Cardiac muscle cell (in vitro differentiated cells and primary cell): Measurements from ENCODE around the gene ABHD8. TPM values are rescaled to one million over a fixed set of nuclear protein-coding genes. Genes with fewer than 3 reads are reported as not detected.

Experiments
- DNase-seq, 2 donors: peaks; one replicate each; pipeline versions ENCODE4 v3.0.0 to v3.0.0-alpha.2; 2010 to 2017; ENCODE audit warnings: low read depth in 1 of 2, low spot score in 1 of 2
- H3K27ac ChIP-seq: fragments of 200-600 bp; sonication (generic); 2 replicates; pipeline ENCODE4 v1.5.1; 2016
- H3K27me3 ChIP-seq: fragments of 200-600 bp; sonication (generic); 2 replicates; pipeline ENCODE4 v1.6.0; 2016; ENCODE audit warnings: control low read depth
- H3K36me3 ChIP-seq: fragments of 200-600 bp; sonication (generic); 2 replicates; pipeline ENCODE4 v1.5.1; 2016; ENCODE audit warnings: control low read depth
- H3K4me1 ChIP-seq: fragments of 200-600 bp; sonication (generic); 2 replicates; pipeline ENCODE4 v1.8.1; 2017; ENCODE audit warnings: low read depth, mild to moderate bottlenecking, mixed run types
- H3K4me3 ChIP-seq: fragments of 200-600 bp; sonication (generic); 2 replicates; pipeline ENCODE4 v1.5.1; 2016; ENCODE audit warnings: mild to moderate bottlenecking
- H3K9me3 ChIP-seq: fragments of 200-600 bp; sonication (generic); 2 replicates; pipeline ENCODE4 v1.5.1; 2017; ENCODE audit warnings: low read depth, mild to moderate bottlenecking, control low read depth
- CTCF ChIP-seq: IDR thresholded peaks from 2 replicates; pipeline ENCODE4 v1.5.1; 2012; ENCODE audit warnings: low read depth, mild to moderate bottlenecking, low read length
- polyA plus RNA-seq: library from polyadenylated mRNA; unstranded; fragments of >200 nt; fragmentation: Nextera tagmentation; extraction: Ambion mirVana; gene quantifications from 2 replicates; pipeline ENCODE4 v1.2.1, GENCODE V29; 2016
- total RNA-seq: library from RNA; depleted of rRNA; stranded (reverse); fragments of >200 nt; gene quantifications from 2 replicates; pipeline ENCODE4 v1.2.3, GENCODE V29; 2016

The ABHD8 gene
- total and polyA plus RNA-seq, 2 experiments from 2014 or later: 38.1 to 50.6 TPM

GRCh38 chr19:17347361-17347760 lies 44.1 kb upstream of the ABHD8 start:
- Histone ChIP-seq H3K27me3 (no peaks in the 10 kb centered on the region), H3K27ac (no peak overlapping the region), H3K4me3 (no peak overlapping the region), H3K4me1 (no peaks in the 10 kb centered on the region), H3K9me3 (no peaks in the 10 kb centered on the region), H3K36me3 (no peaks in the 10 kb centered on the region)
- peak in 1 of 2 donors; percentile 43 for DNase-seq
- no peak for TF ChIP-seq CTCF

- no peak overlapping the region for H3K27ac ChIP-seq
- peak; percentile 68 to 77 for DNase-seq
- H3K9me3 ChIP-seq: no peaks in the 10 kb centered on the region
- H3K36me3 ChIP-seq: no peaks in the 10 kb centered on the region
- H3K27me3 ChIP-seq: no peaks in the 10 kb centered on the region
- no peak overlapping the region for H3K4me3 ChIP-seq
- H3K4me1 ChIP-seq: no peaks in the 10 kb centered on the region
- TF ChIP-seq CTCF: peak; percentile 87
Observed at GRCh38 chr19:17346109-17346671, 43.0 kb upstream of the ABHD8 start.

GRCh38 chr19:17341845-17342244 lies 38.6 kb upstream of the ABHD8 start:
- no peaks in the 10 kb centered on the region for H3K9me3 ChIP-seq
- DNase-seq: no peak
- no peak for TF ChIP-seq CTCF
- H3K36me3 ChIP-seq: no peaks in the 10 kb centered on the region
- no peak overlapping the region for H3K4me3 ChIP-seq
- no peak overlapping the region for H3K27ac ChIP-seq
- peaks cover 4% of the 10 kb centered on the region for H3K4me1 ChIP-seq
- H3K27me3 ChIP-seq: no peaks in the 10 kb centered on the region

GRCh38 chr19:17341386-17341785 lies 38.2 kb upstream of the ABHD8 start:
- no peak for DNase-seq
- Histone ChIP-seq H3K36me3 (no peaks in the 10 kb centered on the region), H3K27ac (no peak overlapping the region), H3K4me3 (no peak overlapping the region), H3K9me3 (no peaks in the 10 kb centered on the region), H3K4me1 (peaks cover 4% of the 10 kb centered on the region), H3K27me3 (no peaks in the 10 kb centered on the region)
- no peak for TF ChIP-seq CTCF

- Histone ChIP-seq H3K36me3 (no peaks in the 10 kb centered on the region), H3K9me3 (no peaks in the 10 kb centered on the region), H3K27me3 (no peaks in the 10 kb centered on the region), H3K27ac (no peak overlapping the region), H3K4me1 (peaks cover 4% of the 10 kb centered on the region), H3K4me3 (no peak overlapping the region)
- no peak for TF ChIP-seq CTCF
- no peak for DNase-seq
Observed at GRCh38 chr19:17340871-17341357, 37.7 kb upstream of the ABHD8 start.
